Measurements from ENCODE around the gene NTN1. TPM values are rescaled to one million over a fixed set of nuclear protein-coding genes. Genes with fewer than 3 reads are reported as not detected.

Gene NTN1
- total RNA-seq, 1 donor from 2014 or later, result 22.8 TPM

- intact Hi-C loops (cut with DNase I), result no loop called here
Observed at GRCh38 chr17:9004132-9004960, 17.0 kb upstream of the NTN1 start.

DNA sequence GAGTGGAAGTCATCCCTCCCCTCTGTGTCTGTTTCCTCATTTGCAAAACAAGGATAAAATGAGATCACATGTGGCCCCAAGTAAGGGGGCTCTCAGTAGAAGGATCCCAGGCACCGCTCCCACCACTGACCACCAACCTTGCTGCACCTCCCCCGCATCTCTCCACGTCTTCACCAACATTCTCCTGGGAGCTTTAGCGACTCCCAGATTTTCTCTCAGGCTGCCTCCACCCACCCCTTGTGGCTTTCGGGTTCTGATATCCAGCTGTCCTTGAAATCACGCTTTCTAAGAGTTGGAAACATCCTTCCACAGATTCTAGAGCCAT lies 16.4 kb upstream of the NTN1 start:
- DNase-seq (ENCODE audit: low spot score), result no peak
- ATAC-seq, result no peak
- intact Hi-C loops (cut with DNase I), result no loop called here

More at GRCh38 chr17:9004132-9004960, 17.0 kb upstream of the NTN1 start:
- ATAC-seq (no peak), DNase-seq (ENCODE audit: low spot score) (no peak)

DNA sequence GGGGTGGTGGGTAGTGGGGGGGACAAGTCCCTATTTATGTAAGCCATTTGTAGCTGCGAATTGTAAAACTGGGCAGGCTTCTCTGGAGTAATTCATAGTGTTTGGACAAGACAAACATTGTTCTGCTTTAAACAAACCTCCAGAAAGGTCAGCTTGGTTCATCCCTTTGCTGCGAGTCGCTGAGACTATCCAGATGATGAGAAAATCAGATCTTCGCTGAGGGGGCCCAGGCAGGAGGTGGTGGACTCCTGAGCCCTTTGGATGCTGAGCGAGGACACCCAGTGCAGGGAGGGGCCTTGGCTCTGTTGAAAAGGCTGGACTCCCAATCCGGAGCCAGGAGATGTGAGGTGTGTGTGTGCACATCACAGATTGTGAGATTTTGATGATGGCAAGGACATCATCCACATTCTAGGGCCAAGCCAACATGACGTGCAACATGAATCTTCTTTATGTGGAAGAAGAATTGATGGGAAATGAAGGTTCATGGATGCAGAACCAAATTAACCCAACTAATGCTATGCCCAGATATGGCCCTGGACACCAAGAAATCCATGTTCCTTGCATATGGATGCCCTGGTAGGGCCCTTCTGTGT lies 15.0 kb upstream of the NTN1 start:
- DNase-seq (ENCODE audit: low spot score), result no peak
- intact Hi-C loops (cut with DNase I), result no loop called here
- no peak for ATAC-seq

GRCh38 chr17:9007052-9007714 lies 14.1 kb upstream of the NTN1 start:
- no peak for ATAC-seq

DNA sequence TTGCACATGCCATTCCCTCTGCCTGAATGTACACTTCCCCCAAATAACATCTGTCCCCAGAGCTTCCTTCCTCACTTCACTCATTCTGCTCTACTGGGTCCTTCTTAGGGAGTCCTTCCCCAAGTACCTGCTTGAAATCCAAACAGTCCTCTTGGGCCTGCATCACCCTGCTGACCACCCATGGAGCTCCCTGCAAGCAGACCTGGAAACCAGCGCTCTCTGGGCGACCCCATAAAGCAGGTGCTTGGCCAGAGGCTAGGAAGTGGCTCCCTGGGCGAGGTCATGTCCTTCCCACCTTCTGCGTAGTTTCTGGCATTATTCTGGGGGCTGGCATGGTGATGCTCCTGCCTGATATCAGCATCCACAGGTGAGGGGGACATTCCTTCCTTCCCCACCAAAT lies 12.2 kb upstream of the NTN1 start:
- ATAC-seq (no peak), DNase-seq (ENCODE audit: low spot score) (no peak)
- intact Hi-C loops (cut with DNase I), result no loop called here

More at GRCh38 chr17:9007052-9007714, 14.1 kb upstream of the NTN1 start:
- intact Hi-C loops (cut with DNase I), result no loop called here
- DNase-seq (ENCODE audit: low spot score), result no peak

DNA sequence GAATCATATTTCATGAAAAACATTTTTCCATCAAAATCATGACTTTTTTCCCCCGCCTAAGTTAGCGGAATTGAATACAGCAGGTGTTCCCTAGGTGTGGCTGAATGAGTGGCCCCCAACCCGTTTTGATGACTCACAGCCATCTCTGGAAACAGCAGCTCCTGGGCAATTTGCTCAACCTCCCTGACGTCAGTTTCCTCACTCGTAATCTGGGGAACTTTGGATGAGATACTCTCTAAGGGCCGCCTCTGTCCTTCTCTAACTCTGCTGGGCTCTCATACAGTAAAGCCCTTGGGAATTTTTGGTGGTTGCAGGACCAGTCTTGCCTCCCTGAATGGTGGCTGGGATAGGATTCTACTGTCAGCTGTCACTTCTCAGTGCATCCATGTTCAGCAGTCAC lies 11.6 kb upstream of the NTN1 start:
- DNase-seq (ENCODE audit: low spot score) (no peak), ATAC-seq (no peak)
- intact Hi-C loops (cut with DNase I), result no loop called here

- no peak for ATAC-seq
- intact Hi-C loops (cut with DNase I), result no loop called here
- DNase-seq (ENCODE audit: low spot score), result no peak
Observed at GRCh38 chr17:9011001-9011400, 10.3 kb upstream of the NTN1 start.

DNA sequence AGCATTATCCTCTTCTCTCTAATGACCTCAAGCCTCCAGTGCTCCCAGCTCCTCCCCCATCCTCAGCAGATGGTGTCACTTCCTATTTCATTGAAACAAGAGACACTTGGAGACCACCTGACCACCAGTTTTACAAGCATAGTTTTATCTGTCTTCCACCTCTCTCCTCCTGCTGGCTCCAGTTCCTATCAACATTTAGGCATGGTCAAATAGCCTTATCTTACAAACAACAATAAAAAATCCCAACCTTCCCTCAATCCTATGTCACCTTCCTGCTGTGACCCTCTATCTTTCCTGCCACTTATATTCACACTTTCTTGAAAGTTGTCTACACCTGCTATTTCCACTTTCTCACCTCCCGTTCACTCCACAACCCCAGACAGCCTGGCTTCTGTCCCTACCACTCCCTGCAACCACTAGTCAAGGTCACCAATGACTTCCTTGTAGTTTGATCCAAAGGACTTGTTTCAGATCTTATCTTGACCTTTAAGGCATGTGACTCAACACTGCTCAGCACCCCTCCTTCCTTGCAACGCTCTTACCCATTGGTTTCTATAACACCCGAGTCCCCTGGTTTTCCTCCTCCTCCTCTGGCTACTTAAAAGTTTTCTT lies 4.3 kb upstream of the NTN1 start:
- ATAC-seq (no peak), DNase-seq (ENCODE audit: low spot score) (no peak)
- intact Hi-C loops (cut with DNase I), result no loop called here

DNA sequence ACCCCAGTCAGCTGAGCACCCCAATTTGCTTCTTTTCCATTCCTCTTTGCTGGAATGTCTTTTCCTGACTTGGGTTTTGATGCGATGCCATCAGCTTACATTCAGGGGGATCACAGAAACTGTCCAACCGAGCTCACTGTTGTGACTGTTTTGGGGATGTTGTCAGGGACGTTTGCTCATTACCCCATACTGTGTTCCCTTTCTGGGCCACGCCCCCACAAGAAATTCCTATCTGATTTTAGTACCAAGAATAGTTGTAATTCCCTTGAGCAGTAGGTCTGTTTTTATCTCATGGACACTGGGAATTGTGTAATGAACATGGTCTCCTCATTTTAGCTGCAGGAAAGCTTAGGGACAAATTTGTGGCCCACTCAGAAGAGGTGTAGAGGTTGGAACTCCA lies 2.6 kb upstream of the NTN1 start:
- DNase-seq (ENCODE audit: low spot score) (no peak), ATAC-seq (no peak)
- intact Hi-C loops (cut with DNase I), result no loop called here

- DNase-seq (ENCODE audit: low spot score), result no peak
- intact Hi-C loops (cut with DNase I), result no loop called here
- no peak for ATAC-seq
Observed at GRCh38 chr17:9020096-9020823, 1.1 kb upstream of the NTN1 start.

GRCh38 chr17:9020824-9021157 lies 519 bp upstream of the NTN1 start:
- DNase-seq (ENCODE audit: low spot score) (no peak), ATAC-seq (peak; percentile 5)
- intact Hi-C loops (cut with DNase I), result no loop called here

DNA sequence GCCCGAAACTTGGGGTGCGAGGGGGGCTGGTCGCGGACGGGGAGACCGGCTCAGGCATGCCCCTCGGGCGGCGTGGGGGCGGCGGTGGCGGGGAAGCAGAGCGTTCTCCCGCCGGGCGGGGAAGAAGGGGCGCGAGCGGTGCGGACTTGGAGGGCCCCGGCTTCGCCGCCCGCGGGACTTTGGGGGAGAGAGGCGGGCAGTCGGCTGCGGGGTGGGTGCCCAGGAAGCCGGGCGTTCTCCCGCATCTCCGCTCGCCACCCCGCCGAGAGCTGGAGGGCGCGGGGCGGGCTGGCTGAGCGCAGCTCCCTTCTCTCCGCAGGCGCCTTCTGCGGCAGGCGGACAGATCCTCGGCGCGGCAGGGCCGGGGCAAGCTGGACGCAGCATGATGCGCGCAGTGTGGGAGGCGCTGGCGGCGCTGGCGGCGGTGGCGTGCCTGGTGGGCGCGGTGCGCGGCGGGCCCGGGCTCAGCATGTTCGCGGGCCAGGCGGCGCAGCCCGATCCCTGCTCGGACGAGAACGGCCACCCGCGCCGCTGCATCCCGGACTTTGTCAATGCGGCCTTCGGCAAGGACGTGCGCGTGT lies 772 bp downstream of the NTN1 start:
- intact Hi-C loops (cut with DNase I), result no loop called here
- DNase-seq (ENCODE audit: low spot score), result peak; percentile 66
- peak; percentile 41 for ATAC-seq

DNA sequence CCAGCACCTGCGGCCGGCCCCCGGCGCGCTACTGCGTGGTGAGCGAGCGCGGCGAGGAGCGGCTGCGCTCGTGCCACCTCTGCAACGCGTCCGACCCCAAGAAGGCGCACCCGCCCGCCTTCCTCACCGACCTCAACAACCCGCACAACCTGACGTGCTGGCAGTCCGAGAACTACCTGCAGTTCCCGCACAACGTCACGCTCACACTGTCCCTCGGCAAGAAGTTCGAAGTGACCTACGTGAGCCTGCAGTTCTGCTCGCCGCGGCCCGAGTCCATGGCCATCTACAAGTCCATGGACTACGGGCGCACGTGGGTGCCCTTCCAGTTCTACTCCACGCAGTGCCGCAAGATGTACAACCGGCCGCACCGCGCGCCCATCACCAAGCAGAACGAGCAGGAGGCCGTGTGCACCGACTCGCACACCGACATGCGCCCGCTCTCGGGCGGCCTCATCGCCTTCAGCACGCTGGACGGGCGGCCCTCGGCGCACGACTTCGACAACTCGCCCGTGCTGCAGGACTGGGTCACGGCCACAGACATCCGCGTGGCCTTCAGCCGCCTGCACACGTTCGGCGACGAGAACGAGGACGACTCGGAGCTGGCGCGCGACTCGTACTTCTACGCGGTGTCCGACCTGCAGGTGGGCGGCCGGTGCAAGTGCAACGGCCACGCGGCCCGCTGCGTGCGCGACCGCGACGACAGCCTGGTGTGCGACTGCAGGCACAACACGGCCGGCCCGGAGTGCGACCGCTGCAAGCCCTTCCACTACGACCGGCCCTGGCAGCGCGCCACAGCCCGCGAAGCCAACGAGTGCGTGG lies 1.5 kb downstream of the NTN1 start:
- peak; percentile 71 for DNase-seq (ENCODE audit: low spot score)
- ATAC-seq, result peak; percentile 3
- intact Hi-C loops (cut with DNase I), result no loop called here

- peak; percentile 11 for ATAC-seq
- intact Hi-C loops (cut with DNase I), result no loop called here
- no peak for DNase-seq (ENCODE audit: low spot score)
Observed at GRCh38 chr17:9023392-9024218, 2.3 kb downstream of the NTN1 start.

DNA sequence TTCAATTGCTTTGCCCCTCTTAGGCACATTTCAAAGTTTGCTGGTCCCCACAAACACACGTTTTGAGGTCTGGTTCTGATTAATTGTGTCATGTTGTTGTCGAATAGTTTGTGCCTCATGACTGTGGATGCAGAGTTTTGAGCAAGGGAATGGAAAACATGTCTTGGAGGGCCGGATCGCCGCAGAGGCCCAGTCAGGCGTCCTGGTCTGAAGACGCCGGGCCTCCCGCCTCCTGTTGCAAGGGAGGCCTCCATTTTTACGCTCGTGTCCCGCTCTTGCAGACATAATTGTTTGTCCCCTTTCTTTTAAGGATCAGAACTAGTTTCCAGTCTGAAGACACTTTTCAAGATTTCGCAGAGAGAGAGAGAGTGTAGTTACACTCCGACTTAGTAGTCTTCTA lies 3.2 kb downstream of the NTN1 start:
- intact Hi-C loops (cut with DNase I), result no loop called here
- ATAC-seq (no peak), DNase-seq (ENCODE audit: low spot score) (no peak)

GRCh38 chr17:9026741-9027140 lies 5.4 kb downstream of the NTN1 start:
- ATAC-seq (no peak), DNase-seq (ENCODE audit: low spot score) (no peak)
- intact Hi-C loops (cut with DNase I), result no loop called here

DNA sequence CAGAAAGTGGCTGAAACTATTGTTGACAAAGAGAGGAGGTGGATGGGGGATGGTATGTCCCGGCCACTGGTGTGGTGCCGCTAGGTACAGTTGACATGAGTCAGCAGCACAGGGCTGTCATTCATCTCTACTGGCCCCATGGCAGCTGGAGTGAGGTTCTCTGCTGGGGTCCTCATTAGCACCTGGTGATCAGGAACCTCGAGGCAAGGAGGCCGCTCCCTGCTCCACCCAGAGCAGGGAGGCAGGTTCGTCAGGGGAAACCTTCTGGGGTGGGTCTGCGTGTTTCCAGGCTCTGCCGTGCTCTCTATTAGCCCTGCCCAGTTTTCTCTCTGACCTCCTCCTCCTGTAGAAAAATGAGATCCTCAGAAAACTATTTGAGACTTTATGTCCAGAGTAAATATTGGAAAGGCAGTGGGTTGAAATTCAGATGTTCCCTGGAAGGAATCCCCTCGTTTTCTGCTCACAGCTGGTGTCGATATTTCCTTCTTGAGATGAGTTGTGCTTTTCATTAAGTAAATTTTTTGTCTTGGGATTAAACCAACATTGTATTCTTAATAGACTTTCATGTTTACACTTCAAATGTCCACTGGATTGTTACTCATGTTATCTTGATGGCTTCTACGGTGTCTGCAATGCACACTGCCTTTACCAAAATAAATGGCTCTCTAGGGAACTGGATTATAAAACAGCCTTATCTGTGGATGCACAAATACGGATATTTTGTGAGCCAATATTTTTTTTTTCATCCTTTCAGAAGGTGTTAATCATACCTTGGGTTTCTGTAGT lies 7.1 kb downstream of the NTN1 start:
- intact Hi-C loops (cut with DNase I), result no loop called here
- peak; percentile 85 for ATAC-seq
- no peak for DNase-seq (ENCODE audit: low spot score)
